COLO668 (cell line): ENCODE results near the gene C1orf50.
"Not testable (repeated sequence)": the region's sequence is repeated elsewhere in the genome, so short reads cannot be mapped to it uniquely, and the experiment has no call there.

Source experiments
- DNase-seq: peaks from one replicate; lab custom pipeline; 2025; ENCODE audit not compliant: unreplicated experiment; lab: John Stamatoyannopoulos, UW

The C1orf50 gene

DNA sequence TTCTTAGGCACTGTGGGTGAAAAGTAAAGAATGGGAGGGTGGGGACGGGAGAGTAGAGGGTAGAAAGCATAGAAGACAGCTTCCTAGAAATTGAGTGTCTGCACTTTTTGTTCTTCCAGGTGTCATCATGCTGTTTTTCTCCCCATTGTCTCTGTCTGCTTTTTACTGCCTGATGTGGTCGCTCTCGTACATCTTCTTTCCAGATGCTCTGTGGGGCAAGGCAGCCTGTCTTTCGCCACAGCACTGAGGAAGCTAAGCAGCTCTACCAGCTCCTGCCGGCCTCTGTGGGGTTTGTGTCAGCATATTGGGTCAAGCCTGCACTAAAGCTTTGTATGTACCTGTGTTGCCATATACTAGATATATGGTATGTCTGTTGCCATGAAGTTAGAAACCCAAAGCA lies 30.9 kb downstream of the C1orf50 start:
- DNase-seq, result no peak

DNA sequence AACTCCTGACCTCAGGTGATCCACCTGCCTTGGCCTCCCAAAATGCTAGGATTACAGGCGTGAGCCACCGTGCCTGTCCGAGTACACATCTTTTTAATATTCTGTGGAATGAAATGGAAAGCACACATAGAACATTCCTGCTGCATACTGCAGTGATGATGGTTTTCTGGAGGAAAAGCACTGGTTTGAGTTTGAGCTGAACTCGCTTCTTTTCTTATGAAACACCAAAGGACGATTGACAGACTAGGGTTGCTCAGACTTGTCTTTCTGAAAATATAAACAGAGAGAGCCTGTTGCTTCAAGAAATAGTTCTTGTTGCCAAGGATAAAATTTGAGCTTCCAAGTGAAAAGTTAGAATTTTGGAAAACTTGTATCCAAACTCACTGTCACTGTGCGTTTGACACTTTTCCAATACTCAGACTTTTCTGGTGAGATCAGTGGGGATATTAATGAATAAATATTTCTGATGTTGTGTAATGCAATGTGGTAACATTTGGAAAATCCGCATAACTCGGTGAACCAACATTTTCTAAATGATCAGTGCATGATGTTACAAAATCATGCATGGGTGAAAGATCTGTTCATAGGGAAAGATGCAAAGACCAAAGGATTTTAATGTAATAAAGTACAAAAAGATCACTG lies 34.9 kb downstream of the C1orf50 start:
- DNase-seq, result no peak

DNA sequence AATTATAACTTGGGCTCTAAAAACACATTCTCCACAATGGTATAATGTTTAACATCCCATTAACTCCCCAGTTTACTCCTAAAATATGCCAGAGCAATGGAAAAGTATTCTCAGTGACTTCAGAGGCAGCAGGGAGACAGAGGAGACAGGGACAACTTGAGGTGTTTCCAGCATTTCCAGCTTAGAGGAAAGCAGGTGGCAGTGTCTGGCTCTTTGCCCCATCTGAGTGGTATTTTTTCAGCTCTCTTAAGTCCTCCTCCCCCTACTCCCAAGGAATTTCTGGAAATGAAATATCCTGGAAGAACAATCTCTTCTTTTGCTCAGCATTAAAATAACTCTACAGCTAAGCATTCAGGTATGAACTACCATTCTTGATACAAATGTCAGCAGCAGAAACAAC lies 39.1 kb downstream of the C1orf50 start:
- no peak for DNase-seq

DNA sequence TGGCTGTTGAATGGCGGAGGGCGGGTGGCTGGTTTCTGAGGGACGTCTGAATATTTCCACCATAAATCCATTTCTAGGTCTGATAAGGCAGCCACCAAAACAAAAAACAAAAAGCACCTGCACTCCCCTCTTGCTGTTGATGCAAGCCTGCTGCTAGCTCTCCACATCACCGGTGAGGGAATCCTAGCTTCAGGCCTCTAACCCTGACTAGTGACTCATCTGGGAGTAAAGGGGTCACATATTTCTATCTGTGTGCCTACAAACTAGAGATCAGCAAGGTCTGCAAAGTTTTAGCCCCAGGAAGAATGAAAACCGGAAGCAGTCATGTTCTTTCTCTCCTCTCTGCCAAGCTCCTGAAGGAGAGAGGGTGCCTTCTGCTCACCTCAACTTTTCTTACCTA lies 39.5 kb downstream of the C1orf50 start:
- DNase-seq, result no peak

DNA sequence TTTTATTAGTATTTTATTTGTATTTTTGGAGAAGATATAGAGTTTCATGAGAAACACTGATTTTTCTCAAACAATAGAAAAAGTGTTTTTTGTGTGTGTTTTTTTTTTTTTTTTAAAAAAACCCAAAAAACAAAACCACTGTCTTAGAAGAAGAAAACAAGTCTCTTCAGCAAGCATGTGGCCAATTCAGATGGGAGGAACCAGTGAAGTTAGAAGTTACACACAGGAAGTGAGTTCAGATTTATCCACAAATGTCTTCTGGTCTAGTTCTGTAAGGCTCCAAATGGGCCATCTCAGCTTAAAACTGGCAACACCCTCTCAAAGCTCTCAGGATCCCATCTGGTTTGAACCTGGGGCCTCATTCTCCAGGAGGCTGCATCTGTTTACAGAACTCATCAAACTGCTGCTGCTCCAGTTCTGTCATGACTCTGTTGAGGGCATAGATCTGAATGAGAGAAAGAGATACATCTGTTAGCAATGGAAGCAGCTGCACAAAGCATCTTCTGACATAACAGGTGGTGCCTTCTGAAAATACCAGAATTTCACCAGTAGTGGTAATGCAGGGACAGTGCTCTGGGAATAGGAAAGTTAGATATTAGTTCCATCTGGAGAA lies 40.1 kb downstream of the C1orf50 start:
- DNase-seq, result no peak

DNA sequence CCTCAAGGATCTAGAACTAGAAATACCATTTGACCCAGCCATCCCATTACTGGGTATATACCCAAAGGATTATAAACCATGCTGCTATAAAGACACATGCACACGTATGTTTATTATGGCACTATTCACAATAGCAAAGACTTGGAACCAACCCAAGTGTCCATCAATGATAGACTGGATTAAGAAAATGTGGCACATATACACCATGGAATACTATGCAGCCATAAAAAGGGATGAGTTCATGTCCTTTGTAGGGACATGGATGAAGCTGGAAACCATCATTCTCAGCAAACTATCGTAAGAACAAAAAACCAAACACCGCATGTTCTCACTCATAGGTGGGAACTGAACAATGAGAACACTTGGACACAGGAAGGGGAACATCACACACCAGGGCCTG lies 47.8 kb downstream of the C1orf50 start:
- DNase-seq, result not testable (repeated sequence)

DNA sequence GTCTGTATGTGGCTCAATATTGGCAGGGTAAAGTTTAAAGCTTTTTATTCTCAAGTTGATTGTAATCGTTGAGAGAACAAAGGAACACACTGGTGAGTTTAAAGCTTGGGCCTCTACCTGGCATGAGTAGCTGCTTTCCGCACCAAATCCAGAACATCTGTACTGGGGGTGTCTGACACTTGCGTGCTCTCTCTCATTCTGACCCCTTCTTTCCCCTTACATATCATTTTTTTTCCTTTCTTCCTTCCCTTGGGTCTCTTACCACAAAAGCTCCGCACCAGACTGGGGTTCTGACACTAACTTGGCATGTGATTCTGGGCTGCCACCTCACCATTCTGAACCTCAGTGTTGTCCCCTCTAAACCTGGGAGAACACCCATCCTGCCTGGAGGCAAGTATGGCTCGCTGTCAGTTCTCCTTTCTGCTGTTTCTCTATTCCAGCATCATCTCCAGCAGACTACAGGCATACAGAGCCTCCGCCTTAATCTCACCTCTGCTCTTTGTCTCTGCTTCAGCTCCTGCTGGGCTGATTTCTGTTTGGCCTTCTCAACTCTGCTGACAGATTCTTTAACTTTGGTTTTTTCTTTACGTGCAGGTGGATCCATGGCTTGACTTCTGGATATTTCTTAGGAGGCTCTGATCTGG lies 49.0 kb downstream of the C1orf50 start:
- peak; percentile 52 for DNase-seq

DNA sequence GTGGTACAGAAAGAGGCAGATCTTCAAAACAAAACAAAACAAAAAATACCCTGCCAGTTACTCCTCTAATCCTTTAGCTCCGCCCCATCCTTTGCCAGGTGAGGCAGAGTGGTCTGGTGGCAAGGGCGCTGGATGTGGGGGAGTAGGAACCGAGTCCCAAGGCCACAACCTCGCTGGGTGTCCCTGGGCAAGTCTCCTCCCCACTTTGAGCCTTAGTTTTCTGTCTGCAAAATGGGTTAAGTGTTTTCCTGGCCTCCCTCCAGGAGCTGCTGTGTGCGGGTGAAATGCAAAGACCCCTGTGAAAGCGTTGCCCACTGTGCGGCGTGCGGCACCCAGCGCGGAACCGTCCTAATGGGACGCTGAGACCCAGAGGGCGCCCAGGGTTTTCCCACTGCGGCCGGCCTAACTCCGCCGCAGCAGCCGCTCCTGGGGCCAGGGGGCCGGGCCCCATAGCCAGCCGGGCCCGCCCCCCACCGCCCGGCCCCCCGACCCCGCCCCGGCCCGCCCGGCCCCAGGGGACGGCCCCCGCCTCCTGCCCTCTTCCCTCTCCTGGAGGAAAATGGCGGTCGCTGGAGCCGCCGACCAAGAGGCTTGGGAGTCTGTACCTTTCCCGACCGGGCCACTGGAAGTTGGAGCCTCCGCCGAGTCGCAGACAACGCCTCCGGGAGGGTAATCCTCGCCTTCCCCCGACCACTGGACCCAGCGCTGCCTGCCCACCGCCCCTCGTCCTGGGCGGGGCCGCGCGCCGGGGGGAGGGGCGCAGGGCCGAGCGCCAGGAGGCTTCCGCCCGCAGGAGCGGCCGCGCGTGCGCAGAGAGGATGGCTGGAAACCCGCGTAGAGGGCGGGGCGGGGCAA lies 49.8 kb downstream of the C1orf50 start, which contains the start of the genes ERMAP and SVBP:
Gene ERMAP, plus strand, starts transcription at position 538 of the 855 bp plus-strand sequence. CDS start 13,327 bp downstream, outside the sequence.
Gene SVBP, minus strand, starts transcription at position 813 of the 855 bp plus-strand sequence. CDS start 853 bp downstream, outside the sequence.
- DNase-seq, result peak; percentile 98

DNA sequence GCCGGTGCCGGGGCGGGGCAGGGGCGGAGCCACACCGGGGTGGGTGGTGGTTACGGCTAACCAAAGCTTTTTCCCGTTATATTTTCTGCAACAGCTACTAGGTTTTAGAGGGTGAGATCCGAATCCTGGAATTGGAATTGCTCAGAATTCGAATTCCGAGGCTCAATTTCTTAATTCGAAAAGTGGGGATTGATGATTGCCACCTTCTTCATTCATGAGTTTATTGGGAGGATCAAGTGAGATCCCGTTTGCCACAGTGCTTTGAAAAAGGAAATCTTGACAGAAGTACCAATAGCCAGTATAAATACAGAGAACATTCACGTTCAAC lies 50.4 kb downstream of the C1orf50 start:
- no peak for DNase-seq

DNA sequence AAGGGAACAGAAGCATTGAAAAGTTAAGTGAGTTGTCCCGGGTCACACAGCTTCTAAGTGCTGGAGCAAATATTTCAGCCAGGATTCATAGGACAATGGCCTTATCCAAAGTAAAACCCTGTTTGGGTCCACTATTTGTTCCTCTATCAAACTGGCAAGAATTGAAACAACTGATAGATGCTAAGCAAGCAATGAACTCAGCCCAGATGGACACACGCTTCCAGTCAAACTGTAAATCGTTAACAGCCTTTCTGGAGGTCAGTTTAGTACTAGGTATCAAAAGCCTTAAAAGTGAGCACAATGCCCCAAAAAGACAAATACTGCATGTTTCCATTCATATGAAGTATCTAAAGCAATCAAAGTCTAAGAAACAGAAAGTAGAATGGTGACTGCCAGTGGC lies 50.9 kb downstream of the C1orf50 start:
- DNase-seq, result no peak

DNA sequence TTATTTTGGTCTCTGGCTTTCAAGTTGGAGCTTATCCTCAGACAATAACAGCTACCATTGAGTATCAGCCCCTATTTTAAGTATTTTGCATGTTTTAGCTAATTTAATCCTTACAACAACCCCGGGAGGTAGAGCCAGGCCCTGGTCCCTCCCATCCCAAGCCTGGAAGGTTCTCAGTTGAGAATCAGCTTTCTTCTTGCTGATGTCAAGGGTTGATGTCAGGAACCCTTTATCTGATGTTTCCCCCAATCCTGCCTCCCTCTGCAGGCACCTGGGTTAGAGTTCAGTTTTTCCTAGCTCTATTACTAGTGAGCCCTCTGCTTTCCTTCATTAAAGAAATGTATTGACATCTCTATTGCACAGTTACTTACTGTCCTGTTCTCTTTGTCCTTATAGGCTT lies 53.8 kb downstream of the C1orf50 start:
- no peak for DNase-seq

DNA sequence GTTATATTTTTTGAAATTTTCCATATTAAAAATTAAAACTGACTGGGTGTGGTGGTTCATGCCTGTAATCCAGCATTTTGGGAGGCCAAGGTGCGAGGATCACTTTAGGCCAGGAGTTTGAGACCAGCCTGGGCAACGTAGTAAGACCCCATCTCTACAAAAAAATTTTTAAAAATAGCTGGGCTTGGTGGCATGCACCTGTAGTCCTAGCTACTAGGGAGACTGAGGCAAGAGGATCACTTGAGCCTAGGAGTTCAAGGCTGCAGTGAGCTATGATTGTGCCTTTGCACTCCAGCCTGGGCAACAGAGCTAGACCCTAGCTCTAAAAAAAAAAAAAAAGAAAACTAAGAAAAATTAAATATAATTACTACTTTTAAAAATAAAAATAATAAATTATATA lies 54.6 kb downstream of the C1orf50 start:
- DNase-seq, result no peak

DNA sequence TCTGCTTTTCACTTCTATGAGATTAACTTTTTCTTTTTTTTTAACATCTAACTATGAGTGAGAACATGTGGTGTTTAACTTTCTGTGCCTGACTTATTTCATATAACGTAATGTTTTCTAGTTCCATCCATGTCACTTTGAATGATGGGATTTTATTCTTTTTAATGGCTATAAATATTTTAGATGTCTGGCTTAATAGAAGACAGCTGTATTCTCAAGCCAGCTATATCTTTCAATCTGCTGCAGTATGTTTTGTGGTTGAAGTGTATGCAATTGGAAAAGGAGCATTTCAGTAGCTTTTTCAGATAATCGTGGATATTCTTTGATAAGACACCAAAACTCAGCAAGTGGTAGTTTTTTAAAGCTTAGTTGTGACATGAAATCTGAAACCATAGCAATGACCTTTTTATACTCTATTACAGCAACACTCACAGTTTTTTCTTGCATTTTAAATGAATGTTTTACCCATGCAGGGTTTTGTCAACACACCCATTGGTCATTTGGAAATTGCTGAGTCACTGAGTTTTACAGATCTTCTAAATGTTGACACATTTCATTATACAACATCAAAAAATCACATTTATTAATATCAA lies 55.8 kb downstream of the C1orf50 start:
- DNase-seq, result no peak

DNA sequence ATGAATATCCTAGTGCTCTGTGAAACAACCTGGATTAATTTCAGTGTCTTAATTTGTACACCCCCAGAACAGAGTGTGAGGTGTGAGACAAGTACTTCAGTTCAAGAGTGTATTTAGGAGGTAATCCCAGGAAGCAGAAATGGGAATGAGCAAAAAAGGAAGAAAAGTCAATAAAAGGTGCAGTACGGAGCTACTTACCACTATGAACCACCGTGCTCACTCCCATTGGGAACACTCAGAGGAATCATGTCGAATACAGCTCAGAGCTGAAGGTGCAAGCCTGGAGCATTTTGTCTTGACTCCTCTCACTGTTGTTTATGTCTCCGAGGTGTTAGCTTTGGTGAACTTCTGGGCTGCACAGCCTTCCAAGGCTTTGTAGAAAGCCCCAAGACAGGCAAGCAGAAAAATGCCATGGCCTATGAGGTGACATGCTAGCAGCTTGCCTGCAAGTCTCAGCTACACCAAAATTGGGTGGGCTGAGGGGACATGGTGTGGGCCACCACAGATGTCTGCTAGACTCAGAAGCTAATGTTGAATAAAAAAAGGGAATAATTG lies 57.5 kb downstream of the C1orf50 start:
- no peak for DNase-seq

DNA sequence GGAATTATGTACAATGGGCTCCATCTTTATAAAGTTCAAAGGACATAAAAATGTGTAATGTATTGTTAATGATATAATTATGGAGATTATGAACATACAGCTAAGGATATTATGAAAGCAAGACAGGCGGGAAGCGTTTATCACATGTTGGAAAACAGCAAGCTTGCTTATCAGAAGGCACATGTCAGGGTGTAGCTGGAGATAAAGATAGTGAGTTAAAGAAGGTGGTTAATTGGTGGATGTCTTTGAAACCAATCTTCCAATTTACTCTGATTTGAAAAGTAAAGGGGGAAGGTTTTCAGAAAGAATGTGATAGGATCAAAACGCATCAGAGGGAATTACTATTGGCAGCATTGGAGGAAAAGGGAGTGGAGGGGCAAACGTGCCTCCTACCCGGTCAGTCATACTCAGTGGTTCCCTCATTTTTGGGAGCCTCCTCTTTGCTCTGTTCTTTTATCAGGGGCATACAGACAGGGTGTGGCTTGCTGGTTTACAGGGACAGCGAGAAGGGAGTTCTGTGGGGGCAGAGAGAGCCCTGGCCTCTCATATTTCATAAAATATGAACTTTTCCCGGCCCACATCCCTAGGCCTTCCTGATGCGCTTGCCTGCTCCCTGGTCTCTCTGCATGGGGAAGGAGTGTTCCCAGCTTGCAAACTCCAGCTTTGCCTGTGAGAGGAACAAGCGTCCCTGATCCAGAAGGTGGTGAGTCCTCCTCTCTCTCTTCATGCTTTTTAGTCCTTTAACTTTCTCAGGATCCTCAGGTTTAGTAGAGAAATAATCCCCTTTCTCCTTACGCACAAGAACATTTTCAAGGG lies 58.2 kb downstream of the C1orf50 start:
- DNase-seq, result no peak
